SIG-M5 treated with dmso at 0.1 percent for 504 hours (cell line): Measurements from ENCODE around the gene CEP112.
"Not testable (repeated sequence)": the region's sequence is repeated elsewhere in the genome, so short reads cannot be mapped to it uniquely, and the experiment has no call there.

Source experiments
- DNase-seq: peaks from one replicate; lab custom pipeline; 2025; ENCODE audit not compliant: unreplicated experiment; lab: John Stamatoyannopoulos, UW

Gene CEP112

DNA sequence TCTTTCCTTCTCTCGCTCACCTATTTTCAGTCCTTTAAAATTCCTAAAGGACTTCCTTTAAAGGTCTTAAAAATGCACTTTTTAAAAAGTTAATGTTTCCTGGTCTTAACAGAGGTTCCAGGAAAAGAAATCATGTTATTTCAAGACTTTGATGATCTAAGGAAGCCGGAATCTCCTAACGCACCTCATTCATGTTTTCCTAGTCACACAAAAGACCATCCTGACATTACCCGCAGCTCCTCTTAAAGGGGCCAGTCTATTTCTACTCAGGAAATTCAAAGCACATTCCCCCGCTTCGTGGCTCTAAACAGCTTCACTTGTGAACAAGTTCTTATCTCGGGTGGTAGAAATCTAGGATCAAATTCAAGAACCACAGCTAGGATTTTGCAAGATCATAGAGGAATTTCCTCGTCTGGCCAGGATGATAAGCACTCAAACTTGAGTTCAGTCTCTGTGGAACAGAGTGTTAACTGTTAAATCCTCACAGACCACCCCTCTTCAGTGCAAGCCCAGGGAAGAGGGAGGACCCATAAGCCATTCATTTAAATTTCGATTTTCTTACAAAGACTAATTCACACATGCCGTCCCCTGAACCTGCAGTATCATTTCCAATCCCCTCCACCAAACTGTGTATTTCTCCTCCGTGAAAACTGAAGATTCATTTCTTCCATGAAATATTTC is 493.4 kb downstream of the CEP112 start:
- DNase-seq, result no peak

DNA sequence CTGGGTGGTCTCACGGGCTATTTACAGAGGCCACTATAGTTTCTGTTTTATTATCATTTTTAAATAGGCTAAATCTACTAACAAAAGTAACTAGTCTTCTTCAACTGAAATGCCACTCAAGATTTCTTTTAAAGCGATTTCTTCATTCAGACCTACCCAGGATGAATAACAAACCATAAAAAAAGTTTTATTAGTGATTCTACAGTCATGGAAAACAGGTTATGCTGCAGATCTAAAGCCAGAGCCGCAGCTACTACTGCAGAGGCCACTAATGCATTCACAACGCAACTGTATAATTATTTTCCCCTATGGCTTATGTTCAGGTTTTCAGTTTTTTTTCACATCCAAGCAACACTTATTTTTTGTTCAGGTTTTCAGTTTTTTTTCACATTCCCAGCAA is 494.3 kb downstream of the CEP112 start:
- no peak for DNase-seq

DNA sequence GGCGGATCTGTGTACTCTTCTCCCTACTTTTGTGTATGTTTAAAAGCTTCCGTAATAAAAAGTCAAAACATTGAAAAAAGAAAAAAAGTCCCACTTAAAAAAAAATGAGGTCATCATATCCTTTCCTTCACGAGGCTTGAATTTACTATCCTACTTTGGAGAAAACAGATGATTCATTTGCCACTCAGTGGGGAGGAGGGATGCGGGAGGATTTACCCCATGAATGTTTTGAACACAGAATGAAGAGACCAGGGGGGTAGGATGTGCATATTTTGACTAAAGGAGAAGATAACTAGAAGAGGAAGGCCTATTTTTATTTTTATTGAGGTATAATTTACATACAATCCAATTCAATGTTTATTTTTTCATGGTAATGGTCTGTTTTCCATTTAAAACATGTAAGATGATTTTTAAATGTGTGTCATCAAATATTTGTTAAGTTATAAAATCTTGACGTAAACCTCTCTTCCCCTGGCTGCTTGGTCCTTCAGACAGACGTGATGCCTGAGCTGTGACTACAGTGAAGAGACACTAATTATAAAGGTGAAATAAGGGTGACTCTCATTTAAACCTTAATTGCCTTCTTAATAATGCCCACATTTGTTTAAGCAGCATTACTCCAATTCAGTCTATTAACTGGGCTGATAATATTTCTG is 495.1 kb downstream of the CEP112 start:
- no peak for DNase-seq

DNA sequence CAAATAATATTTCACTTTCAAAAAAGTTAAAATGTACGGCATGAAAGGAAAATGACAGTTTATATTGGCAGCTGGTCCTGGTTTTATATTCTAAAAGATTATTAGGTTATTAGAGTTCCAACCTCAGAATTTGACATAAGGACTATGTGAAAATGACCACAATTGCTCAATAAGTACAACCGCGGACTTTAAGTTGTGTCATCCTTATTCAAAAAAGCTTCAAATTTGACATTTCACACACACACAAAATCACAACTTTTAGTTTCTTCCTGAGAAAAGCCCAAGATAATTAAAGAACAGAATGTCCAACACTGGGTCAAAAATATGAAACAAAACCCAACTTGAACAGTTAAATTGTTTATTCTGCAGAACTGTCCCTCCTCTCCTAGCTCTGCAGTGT is 497.3 kb downstream of the CEP112 start:
- no peak for DNase-seq

DNA sequence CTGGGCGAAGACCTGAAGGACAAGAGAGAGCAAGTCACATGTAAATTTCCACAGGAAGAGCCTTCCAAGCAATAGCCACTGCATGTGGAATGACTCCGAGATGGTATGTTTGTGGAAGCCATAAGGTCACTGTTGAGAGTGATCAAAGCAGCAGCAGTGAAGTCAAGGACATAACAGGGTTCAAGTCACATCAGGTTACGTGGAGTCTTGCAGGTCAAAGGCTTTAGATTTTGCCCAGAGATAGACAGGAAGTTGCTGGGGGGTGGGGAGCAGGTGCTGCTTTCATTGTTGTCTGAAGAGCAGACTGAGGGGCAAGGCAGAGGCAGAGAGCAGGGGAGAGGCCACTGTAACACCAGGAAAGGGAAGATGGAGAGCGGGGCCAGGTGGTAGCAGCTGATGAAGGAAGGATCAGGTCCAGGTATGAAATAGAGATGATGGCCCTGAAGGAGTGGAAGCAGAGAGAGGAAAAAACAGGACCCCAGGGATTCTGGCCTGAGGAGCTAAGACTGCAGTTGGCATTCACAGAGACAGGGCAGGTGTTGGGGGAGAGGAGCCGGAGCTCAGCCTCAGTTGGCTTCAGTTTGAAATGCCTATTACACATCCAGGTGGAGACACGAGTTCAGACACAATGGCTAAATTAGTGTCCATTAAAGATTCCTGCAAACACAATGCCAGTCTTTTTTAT is 501.2 kb downstream of the CEP112 start:
- no peak for DNase-seq

DNA sequence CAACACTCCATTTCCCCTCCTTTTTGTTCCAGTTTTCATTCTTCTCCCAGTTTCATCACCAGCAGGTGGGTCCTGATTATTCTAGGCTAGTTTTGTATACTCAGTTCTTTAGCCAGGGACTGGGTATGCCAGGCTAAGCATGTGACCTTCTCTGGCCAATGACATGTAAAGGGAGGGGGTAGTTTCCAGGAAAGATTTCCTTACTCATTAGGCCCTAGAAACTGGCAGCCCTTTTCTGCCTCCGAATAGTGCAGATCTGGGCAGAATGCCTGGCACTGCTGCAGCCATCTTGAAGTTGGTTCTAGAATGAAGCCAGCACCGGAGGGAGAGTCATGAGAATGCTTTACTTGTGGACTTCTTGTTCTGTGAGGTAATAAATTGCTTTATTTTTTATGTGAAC is 503.6 kb downstream of the CEP112 start:
- DNase-seq, result no peak

DNA sequence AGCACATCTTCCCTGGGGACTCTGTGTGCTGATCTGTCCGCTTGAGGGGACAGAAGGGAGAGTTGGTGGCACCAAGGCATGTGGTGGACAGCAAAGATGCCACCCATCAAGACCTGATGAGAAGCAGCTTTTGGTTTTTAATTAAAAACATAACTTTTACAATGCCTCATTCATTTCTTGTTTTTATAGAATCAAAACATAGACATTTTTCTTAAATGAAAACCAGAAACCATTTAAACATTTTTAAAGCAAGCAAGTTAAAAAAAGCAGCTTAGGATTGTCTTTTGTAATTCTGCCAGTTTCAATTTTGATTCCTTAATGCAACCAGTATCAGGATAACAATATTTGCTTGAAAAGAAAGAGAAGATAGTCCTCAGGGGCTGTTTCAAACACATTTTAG is 506.8 kb downstream of the CEP112 start:
- no peak for DNase-seq

DNA sequence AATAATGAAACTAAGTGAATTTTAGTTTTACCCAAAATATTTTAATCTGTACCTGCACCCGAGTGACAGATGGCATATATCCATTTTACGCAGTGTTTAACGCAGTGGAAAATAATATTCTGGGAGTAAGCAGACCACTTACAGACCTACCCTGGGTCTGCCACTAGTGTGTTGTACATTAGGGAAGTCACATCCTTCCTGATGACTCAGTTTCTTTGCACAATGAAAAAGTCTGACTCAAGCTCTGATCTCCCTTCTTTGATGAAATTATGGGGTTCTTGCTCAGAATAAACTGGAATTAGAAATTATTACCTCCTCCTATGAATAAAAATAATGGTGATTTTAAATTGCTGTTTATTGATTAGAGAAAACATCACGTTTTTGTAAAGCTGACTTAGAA is 507.3 kb downstream of the CEP112 start:
- DNase-seq, result no peak

DNA sequence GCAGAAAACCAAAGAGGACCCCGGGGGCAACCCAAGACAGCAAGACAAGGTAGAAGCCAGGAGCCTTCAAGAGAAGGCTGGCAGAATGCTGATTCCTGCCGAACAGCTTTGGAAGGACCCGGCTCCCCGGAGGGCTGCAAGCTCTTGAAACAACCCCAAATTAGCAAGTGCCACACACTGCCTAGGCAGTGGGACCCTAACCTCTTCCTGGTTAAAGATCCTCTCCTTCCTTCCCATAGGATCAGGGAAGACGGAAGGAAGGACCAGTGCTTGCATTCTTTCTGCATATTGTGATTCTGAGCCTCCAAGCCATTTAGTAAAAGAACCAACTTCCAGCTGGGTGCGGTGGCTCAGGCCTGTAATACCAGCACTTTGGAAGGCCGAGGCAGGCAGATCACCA is 508.5 kb downstream of the CEP112 start:
- no peak for DNase-seq

DNA sequence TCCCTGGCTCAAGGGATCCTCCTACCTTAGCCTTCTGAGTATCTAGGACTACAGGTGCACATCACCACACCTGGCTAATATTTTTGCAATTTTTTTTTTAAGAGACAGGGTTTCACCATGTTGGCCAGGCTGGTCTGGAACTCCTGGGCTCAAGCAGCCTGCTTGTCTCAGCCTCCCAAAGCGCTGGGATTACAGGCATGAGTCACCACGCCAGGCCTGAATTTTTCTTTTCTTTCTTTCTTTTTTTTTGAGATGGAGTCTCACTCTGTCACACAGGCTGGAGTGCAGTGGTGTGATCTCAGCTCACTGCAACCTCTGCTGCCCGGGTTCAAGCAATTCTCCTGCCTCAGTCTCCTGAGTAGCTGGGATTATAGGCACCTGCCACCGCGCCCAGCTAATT is 510.2 kb downstream of the CEP112 start:
- DNase-seq, result not testable (repeated sequence)

DNA sequence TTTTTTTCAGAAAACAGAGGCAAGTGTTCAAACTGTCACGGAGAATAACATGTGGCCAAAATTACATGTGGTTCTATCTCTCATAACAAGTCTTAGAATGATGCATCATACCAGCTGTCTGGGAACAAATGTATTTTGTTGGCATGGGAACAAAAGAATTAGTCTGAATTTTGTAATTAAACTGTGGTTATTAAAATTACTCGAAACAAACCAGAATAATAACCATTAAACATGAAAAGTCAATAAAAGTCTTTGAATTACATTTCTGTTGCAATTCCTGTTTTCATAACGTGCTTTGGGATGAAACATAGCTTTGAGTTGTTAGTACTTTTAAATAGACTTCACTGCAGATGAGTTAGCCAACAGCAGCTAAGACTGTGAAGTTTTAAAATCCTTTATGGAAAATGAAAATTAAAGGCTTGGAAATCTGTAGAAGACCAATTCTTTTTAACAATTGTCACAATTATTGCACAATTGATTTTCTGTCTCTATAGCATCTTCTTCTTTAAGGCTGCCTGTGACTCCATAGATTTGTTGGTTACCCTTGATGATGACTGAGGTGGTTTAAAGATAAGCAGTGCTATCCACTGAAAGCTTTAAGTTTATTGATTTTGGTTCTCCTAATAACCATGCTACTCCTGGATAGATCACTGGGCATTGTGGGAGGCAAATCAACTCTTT is 512.6 kb downstream of the CEP112 start:
- no peak for DNase-seq

DNA sequence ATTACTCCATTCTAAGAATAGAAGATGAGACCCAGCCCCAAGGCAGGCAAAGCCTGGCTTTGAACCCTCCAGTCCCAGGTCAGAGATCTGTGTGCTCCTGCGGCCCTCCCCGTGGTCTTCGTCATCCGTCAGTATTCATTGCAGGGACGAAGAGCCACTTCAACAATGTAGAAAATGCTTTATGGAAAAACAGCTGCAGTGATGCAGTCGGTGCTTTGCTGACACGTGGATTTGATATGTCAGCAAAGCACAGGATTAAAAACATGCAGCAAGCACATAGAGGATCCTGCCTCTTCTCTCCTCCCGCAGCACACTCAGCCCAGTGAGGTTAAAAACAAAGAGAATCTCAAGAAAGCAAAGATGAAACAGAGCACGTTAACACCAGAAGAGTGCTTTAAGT is 513.4 kb downstream of the CEP112 start:
- DNase-seq, result no peak

DNA sequence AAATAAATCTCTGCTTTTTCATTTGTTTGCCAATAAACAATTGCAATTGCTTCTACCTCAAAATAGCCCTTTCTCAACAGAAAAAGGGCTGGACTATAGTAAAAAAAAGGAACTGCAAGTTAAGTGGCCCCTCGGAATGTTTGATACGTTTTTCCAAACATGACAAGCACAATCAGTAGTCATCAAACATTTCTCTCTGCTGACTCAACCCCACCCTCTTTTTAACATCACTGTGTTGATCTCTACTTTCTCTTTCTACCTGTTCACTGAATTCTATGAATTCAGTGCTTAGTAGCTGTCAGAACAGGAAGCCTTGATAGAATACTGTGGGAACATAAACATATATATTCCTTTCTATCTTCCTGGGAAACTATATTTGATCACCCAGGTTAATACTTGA is 514.0 kb downstream of the CEP112 start:
- no peak for DNase-seq

DNA sequence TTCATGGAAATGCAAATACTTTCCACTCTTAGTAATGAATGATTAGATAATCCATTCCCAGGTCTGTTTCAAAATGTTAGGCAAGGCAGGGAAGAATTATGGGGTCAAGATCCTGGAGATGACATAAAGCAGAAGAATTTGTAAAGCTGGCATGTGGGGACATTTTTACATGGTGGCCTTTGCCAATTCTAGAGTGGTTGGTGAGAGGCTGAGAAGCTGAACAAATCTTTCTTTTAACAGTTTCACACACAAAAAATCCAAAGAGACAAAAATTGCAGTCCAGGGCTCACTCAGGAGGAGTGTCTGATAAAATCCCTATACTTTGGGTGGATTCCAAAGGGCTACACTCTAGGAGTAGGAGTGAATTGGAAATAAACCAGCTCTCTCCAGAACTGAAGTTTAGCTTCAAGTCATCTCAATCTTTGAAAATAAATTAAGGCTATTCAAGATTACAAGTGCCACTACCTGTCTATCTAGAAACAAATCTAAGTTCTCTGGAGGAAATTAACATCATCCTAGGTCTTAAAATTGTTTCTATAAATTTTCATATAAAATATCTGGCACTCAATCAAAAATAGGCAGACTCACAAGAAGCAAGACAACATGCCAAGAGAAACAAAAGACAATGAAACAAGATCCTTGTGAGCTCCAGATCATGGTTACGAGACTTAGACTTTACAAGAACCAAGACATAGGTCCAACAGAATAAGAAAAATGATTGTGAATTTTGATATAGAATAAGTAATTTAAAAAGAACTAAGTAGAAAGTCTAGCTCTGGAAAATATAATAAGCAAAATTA is 517.5 kb downstream of the CEP112 start:
- no peak for DNase-seq

DNA sequence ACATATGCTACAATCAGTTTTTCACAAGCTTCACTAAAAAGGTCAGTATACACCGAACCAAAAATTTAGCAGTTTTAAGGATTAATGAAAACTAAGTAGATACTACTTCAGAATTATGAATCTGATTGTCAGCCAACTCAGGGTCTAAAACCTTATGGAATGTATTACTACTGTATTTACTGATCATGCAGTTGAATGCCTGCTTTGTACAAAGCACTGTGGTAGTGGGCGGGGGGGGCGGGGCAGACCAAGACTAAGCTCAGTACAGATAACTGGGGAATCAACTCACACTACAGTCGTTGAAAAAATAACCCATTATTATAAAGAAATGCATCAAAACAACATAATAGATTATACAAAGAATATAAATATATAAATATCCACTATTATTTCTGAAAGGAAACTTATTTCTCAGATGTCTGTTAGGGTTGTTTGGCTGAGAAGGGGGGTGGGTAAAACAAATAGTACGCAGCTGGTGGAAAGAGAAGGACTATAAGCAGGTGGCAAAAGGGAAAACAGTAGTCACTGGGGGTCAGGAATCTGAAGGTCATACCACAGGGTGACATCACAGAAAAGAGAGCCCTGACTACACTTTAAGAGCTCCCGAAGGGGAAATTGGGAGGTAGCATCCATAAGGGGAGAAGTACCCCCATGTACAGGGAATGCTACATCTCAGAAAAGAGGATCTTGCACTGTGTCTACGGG is 521.1 kb downstream of the CEP112 start:
- DNase-seq, result no peak

DNA sequence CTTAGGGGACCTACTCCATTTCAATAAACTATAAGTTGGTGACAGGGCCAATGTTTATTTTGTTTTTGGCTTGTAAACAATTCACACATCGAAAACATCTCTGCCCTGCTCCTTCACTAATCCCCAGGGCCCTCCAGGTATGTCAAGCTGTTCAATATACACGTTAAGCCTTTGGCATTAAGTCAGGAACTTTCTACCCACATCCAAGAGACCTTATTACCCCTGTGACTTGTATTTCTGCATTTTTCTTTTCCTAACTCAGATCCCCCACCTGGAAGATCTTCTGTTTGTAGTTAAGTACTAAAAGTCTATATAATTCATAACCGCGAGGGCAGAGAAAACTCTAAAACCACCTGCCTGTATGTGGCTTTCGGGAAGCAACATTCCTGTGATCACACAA is 523.7 kb downstream of the CEP112 start:
- no peak for DNase-seq

DNA sequence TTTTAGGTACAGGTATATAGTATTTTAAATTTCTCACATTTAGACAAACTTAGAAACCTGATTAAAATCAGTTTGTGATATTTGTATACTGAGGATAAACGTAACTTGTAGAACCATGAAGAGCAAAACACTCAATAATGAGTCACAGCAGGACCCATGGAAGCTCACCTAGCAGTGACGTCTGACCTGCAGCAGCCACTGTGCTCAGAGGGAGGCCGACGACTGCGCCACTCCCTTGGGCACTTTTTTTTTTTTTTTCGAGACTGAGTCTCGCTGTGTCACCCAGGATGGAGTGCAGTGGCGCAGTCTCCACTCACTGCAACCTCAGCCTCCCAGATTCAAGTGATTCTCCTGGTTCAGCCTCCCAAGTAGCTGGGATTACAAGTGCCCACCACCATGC is 524.3 kb downstream of the CEP112 start:
- DNase-seq, result no peak

DNA sequence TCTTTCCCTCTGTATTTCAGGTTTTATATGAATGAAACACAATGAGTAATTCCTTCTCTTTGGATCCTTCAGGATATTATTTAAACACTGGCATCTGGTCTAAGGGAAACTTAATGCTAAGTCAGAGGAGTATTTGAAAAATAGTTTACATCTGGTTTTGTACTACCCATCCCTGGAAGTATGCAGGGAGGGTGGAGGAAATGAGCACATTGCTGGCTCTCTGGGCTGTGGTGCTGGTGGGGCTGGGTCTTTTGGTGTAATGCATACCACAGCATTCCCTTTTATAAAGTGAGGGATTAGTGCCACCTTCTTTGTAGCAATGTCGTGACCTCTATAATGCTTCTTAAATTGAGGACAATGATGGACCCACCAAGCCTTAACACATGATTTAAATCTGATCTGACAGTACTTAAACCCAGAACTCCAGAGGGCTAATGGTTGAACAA is 525.0 kb downstream of the CEP112 start:
- DNase-seq, result no peak

DNA sequence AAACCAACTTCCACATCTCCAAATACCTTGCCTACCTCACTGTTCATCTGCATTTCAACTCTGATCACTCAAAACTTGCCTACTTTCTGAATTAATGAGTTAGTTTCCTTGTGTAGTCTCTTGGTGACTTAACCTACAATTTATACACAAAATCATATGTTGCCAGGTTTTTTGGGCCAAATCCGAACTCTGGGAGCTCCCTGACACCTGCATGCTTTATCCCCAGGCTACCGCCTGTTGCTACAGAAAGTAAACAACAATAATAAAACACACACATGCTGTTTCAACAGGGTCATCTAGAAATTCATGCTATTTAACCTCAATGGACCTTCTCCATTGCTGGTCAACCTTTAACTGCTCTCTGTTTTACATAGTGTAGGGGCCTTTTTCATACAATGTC is 526.0 kb downstream of the CEP112 start:
- DNase-seq, result no peak

DNA sequence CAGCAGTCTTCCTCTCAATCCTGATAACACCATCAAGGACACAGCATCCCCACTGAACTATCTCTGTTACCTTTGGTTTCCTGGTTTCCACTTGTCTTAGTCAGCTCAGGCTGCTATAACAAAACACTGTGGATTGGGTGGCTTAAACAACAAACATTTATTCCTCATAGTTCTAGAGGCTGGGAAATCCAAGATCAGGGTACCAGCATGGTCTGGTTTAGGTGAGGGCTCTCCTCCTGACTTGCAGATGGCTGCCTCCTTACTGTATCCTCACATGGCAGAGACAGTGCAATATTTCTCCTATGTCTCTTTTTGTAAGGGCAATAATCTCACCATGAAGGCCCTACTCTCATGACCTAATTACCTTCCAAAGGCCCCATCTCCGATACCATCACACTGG is 527.2 kb downstream of the CEP112 start:
- DNase-seq, result no peak
